ENCODE data around the gene STRADB.
A peak's percentile ranks its signal among the peaks of the same experiment; 100 is the strongest.
"Not testable (repeated sequence)": the region's sequence is repeated elsewhere in the genome, so short reads cannot be mapped to it uniquely, and the experiment has no call there.

The STRADB gene

GRCh38 chr2:201430839-201431238 lies 20.7 kb upstream of the STRADB start:
- DNase-seq: no peak

DNA sequence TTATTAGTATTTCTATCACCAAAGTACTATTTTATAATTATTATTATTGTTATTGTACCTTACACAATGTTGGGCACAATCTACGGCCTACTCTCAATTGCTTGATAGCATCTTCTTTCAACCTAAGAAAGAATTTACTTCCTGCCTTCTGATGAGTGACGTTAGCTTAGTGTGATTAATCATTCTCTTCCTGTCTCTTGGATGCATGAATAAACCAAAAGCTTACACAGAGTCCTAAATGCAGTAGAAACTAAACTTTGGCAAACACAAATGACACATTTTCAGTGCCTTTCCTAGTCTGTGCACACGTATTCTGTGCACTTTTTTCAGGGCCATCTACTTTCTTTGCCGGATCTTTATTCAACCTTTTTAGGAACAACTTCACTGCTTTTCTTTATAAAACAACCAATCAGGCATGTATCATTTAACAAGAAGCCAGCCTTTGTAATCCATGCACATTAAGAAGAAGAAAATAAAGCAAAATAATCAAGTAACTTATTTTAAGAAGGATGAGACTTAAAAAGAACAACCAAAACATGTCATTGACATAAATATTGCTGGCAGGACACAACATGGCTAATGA lies 19.4 kb upstream of the STRADB start:
- DNase-seq: no peak

DNA sequence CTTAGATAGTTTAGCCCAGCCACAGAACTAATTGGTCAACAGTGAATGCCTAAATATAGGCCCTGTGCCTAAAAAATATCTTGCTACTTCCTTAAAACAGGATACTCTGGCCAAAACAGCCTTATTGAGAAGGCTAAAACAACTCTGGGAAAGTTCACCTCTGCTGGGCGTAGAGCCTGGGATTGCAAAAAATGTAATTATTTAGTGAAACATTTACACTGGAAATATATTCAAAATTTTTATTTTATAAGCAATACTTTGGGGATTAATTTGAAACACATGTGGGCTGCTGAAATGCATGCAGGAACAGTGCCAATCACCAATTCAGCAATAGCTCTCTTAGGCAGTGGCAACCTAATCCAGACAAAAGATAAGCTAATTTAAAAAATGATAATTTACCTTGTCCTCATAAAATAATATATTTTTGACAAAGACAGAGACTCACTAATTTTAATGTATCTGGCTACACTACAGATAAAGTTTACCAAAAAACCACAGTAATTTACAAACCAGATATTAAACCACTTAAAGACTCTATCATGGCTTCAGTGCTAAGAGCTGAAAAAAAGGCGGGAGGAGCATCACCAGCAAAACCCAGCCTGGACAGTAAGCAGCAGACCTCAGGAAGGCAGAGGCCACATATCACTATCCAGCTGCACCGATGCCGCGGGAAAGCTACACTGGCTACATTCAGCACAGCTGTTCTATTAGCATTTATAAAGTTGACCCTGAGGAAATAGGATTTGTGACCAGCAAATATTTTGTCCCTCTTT lies 18.7 kb upstream of the STRADB start:
- DNase-seq: no peak

DNA sequence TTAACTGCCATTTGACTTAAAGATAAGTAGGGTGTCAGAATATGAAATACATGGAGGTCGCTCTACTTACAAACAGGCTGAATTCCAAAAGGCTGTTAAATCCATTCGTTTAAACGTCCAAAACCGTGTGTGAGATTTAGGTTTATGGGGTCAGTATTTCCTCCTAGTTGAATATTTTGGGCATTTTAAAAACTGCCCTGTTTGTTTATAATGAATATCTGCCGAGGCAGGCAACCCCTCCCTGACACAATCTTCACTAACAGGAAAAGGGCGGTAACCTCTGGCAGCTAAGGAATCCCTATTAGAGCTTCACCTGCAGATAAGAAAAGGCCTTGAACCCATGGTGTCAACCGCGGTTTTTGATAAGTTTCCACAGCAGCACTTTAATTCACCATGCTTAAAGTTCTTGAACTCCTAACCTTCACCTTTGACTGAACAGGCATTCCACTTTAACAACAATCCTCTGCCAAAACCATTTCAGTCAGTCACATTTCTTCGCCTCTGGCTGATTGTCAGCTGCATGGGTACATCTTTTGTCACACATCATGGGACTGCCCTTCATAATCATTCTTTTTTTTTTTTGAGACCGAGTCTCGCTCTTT lies 18.0 kb upstream of the STRADB start:
- no peak for DNase-seq

DNA sequence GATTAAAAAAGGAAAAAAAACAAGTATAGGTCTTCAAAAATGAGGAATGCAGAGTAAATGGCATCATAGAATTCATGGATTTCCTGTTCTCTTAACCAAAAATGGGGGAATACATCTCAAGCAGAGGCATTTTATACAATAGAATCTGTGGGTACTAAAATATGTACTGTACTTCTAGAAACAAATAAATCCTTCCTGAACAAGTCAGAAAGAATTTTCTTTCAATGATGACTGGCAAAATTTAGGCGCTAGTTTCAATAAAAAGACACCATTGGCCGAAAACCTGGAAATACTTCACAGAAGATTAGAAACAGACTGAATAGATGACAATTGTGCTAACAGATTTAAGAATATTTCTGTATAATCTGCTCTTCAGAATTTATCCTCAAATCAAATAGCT lies 15.4 kb upstream of the STRADB start:
- DNase-seq: no peak

- not testable (repeated sequence) for DNase-seq
Observed at GRCh38 chr2:201439336-201439922, 12.1 kb upstream of the STRADB start.

- DNase-seq: no peak
Observed at GRCh38 chr2:201440182-201440581, 11.4 kb upstream of the STRADB start.

- no peak for DNase-seq
Observed at GRCh38 chr2:201441409-201441808, 10.1 kb upstream of the STRADB start.

DNA sequence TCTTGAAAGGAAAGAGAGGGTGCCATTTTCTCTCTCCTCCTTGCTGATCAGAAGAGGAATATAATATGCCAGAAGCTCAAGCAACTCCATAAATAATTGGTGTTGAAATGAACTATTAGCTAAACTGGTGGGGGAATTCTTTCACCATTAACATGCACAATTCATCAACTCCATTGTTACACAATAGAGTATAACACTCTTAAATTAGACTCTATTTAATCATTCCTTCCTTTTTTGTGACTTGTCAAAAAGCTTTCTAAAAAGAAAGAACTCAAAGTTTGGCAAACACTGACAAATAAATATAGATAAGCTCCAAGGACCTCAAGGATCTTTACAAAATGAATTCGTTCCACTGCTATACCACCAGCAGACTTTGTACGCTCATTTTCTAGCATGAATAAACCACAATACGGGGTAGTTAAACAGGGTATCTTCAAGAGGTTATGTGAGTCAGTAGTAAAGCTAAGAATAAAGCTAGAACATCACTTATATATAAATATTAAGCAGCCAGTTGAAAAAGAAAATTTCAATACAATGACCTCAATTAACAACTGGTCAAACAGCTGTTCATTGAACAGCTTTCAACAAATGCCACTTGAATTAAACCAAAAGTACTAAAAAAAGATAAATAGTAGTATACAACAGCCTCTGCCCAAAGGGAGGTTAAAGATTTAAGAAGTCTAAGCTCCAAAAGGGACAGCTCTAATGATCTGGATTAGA lies 6.6 kb upstream of the STRADB start:
- no peak for DNase-seq

- no peak for DNase-seq
Observed at GRCh38 chr2:201447086-201447485, 4.5 kb upstream of the STRADB start.

GRCh38 chr2:201448061-201448460 lies 3.5 kb upstream of the STRADB start:
- no peak for DNase-seq

DNA sequence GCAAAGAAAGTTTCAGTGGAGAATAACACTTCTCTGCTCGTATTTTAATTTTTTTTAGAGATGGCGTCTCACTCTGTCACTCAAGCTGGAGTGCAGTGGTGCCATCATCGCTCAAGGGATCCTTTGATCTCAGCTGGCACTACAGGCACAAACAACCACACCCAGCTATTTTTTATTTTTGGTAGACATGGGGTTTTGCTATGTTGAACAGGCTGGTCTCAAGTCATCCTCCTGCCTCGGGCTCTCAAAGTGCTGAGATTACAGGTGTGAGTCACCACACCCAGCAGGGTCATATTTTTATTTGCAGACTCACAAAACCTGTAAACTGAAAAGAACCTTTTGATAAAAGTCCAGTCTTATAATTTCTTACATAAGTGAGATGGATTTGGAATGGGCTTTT lies 2.8 kb upstream of the STRADB start:
- peak; percentile 36 for DNase-seq

GRCh38 chr2:201450954-201451291 lies 617 bp upstream of the STRADB start:
- no peak for DNase-seq

GRCh38 chr2:201452058-201452921 lies 750 bp downstream of the STRADB start:
- DNase-seq: no peak

DNA sequence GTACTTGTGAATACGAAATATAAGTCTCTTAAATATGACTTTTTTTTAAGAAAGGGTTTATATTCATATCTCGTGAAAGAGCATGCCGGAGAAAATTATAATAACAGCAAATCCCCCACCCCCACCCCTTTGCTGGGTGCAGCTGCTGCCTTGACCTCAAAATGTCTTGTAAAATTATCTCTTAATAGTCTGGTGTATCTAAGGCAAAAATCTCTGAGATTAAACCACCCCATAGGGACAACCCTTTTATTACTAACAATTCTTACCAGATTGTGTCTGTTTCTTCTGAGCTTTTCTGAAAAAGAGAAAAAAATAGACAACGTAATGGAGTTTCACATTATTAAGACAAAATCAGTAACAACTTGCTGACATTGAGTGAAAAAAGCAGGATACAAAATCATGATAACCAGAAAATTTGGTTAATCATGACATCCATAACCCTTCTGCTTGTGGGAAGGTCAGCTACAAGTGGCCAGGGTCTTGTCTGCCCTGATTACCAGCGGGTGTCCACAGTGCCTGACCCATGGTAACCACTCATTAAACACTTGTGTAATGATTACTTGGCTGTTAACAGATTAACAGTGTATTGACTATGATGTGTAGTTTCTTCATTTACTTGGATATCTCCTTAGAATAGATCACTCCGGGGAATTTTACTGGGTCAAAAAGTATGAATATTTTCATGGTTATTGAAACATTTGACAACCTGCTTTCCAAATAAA lies 1.5 kb downstream of the STRADB start:
- DNase-seq: no peak

DNA sequence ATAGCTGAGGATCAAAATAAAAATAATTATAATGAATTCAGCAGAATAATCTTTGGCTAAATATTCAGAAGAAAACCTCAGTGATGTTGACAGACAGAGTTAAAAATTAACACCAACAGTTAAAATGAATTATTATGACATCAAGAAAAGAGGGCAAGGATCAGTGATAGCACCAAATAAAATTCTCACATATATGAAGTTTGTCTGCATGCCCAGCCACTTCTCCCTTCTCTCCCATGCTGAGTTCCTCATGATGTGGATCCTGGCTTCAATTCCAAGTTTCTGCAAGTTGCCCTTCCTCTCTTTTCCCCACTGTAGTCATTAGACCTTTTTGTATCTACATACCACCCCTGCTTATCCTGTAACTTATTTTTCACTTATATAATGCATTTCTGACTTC lies 6.8 kb downstream of the STRADB start:
- DNase-seq: no peak

DNA sequence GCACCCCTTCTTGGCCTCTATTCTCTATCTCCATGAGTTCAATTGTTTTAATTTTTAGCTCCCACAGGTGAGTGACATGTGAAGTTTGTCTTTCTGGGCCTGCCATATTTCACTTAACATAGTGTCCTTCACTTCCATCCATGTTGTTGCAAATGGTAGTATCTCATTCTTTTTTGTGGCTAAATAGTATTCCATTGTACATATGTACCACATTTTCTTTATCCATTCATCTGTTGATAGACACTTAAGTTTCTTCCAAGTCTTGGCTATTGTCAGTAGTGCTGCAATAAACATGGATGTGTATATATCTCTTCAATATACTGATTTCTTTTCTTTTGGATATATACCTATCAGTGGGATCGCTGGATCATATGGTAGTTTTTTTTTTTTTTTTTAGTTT lies 9.0 kb downstream of the STRADB start:
- no peak for DNase-seq

DNA sequence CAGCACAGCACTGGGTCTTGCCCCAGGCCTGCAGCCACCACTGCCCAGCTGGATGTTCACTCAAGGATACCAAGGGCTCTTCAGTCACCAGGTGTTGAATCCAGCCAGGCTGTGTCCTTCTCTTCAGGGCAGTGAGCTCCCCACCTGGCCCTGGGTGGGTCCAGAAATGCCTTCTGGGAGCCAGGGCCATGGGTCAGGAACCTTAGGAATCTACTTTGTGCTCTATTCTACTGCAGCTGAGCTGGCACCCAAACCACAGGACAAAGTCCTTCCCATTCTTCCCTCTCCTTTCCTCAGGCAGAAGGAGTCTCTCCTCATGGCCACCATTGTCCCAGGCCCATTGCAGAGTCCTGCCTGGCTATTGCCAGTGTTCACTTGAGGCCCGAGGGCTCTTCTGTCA lies 13.0 kb downstream of the STRADB start:
- no peak for DNase-seq

- DNase-seq: no peak
Observed at GRCh38 chr2:201465524-201465971, 14.0 kb downstream of the STRADB start.

DNA sequence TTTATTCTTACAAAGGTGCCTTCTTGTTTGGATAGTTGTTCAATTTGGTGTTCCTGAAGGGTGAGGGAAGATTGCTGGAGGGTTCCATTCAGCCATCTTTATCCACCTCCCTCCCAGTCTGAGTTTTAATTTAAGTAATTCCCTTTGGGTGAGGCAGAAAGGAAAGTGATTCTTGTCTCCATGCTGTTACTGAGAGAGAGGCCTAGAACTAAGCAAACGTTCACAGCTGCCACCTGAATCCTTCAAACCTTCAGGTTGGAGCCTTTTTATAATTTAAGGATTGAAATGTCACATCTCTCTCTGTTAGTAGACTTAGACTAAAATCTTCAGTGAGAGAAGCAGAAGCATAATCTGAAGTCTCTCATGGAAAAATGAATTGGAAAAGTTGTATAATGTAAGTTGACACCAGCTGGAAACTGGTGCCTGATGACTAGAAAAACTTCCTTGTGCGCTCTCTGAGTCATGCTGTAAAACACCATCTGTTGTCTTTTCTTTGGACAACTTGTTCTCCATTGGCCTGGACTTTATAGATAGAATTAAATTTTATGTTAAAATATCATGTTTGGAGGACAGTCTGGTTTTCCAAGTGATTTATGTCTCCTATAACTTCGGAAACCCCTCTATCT lies 14.6 kb downstream of the STRADB start:
- DNase-seq: no peak

DNA sequence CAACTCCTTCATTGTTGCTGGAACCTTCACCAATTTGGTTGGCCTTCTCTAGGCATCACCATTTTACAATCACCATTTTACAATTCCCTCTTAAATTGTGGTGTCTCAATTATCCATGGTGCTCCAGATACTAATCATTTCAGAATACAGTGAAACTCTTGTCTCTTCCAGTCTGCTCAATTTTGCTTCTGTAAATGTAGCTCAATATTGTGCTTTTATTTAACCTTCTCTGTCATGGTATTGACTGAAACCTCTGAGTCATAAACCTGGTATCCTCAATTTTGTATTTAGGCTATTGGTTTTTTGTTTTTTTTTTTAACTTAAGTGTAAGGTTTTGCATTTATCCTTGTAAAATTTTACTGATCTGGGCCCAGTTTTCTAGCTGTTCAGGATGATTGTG lies 16.1 kb downstream of the STRADB start:
- no peak for DNase-seq

All from CD4-positive, alpha-beta T cell treated with Interferon gamma for 1 hour (primary cell).